Activated CD4-positive, alpha-beta T cell treated with anti-CD3 and anti-CD28 coated beads for 24 hours (primary cell): ENCODE results near the gene GPS1.

Experiments
- DNase-seq, 2 donors: peaks; one replicate each; pipeline ENCODE4 v3.0.0-alpha.2; 2020; ENCODE audit warnings: low read depth in 2 of 2

GPS1 gene

DNA sequence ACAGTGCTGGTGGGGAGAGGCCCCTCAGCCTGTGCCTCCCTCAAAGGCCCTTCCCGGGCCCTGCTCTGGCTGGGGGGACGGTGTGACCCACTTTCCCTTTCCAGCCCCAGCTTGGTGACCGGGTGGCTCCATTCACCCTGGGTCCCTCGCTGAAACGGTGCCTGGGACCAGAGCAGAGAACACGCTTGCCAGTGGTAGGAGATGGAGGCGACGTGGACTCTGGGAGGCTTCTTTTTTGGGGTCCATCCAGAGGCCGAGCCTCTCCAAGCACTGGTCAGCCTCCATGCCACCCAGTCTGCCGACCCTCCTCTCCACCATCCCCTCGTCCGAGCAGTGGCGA lies 36.8 kb upstream of the GPS1 start:
- DNase-seq = no peak

DNA sequence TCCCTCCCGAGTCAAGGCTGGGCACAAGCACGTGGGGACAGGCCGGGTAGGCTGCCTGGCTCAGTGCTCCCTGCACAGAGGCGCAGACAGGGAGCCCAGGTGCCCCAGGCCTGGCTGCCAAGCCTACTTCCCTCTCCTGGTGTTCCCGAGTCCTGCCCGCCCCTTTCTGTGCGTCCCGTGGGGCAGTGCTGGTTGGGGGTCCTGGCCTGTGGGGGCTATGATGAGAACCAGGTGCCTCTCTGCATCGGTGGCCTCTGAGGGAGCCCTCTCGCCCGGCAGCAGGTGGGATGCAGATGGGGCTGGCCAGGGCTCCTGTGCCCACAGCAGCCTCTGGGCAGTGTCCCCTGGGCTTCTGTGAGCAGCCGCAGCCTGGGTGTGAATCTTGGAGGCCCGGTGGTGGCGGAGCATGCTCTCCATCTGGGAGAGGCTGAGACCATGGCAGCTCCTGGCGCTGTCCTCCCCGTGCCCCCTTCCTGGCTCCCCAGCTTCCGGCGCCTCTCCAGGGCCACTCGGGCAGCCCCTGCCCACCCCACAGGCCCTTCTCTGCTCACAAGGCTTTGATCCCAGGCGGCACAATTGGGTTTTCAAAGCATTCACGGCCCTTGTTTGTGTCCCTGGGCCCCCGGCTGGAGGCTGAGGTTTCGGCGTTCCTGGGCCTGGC lies 36.3 kb upstream of the GPS1 start:
- no peak for DNase-seq

DNA sequence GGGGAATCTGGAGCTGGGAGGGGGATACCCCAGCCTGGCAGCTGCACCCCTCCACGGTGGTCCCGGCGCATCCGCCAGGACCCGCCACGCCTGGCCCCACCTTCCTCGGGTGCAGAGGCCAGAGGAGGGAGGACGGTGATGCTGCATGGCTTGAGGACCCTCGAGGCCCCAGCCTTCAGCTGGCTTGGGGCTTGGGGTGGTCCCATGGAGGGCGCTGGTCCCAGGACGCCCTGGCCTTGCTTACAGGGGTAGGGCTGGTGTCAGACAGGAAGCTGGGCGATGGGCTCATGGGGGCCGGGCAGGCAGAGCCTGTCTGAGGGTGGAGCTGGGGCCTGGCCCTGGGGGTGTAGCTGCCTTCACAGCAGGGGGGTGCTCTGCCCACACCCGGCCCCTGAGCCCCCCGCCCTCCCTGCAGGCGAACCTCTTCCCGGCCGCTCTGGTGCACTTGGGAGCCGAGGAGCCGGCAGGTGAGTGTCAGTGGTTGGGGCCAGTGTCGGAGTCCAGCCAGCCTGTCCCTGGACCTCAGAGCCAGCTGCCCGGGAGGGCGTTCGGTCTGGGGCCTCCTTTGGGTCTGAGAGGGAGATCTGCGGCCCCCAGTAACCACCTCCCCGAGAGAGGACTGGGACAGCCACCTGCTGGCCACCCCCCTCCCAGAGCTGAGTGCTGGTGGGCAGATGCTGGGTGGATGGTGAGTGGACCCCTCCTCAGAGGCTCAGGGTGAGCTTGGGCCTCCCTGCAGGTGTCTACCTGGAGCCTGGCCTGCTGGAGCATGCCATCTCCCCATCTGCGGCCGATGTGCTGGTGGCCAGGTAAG lies 35.4 kb upstream of the GPS1 start:
- DNase-seq = no peak

DNA sequence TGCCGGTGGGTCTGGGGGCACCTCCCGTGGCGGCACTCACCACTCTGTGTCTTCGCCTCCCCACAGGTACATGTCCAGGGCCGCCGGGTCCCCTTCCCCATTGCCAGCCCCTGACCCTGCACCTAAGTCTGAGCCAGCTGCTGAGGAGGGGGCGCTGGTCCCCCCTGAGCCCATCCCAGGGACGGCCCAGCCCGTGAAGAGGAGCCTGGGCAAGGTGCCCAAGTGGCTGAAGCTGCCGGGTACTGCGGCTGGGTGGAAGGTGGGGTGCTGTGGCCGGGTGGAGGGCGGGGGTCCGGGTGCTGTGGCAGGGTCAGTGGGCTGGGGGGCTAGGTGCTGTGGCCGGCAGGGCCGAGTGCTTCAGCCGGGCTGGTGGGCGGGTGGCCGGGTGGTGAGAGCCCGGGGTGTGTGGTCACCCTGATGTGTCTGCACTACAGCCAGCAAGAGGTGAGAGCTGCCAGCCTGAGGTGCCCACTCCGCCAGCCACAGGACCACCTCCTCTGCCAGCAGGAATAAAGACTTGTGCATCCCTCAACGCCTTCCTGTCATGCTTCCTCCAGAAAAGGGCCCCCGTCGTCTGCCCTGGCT lies 34.7 kb upstream of the GPS1 start:
- DNase-seq = no peak

DNA sequence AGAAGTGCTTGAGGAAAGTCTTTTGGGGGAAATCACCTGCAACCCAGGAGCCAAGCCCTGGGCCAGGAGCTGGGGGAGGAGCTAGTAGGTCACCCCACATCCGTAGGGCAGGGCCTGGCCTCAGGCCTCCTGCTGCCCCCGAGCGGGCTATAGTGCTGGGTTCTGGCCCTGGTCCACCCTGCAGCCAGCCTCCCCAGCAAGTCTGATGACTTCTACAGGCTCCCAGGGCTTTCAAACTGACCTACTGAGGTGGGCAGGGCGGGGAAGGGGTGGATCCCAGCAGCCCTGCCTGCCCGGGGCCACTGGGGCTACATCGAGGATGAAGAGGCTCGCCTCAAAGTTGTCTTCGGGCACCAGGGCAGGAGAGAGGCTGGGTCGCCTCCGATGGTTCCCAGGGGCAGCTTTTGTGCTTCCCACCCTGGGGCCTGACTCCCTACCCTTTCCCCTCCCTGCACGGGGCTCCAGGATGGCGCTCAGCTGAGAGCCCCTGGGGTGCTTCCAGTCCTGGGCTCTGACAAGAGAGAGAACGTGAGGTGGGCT lies 34.0 kb upstream of the GPS1 start:
- no peak for DNase-seq

DNA sequence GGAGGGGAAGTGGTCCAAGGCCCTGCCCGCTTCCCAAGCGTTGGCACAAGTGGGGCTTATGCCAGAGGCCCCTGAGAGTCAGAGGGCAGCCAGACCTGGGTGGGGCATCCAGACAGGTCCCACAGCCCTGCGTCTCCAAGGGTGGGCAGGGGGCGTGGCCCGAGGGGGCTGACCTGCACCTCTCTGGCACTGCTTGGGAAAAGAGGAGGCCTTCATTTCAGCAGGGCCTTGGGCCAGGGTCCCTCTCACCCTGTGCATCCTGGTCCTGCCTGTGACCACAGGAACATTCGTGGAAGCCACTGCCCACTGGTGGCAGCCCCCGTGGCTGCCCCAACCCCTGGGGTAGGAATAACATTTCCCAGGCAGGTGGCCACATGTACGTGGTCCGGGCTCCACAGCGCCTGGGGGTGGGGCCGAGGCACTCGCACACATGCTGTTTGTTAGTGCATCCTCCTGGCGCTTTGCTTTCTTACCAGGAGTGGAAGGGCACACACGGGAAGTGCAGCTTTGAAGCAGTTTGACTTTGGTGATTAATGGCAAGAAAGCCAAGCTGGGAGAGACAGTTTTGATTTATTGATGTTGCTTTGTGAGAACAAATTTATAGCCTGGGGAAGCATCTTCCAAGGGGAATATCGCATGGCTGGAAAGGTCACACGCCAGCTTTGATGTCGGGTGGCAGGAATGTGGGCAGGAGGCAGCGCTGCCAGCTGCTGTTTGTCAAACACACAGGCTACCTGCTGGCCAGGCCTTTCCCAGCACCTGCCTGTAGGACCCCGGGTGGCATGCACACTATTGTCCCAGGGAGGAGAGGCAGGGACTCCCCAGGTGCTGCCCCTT lies 33.3 kb upstream of the GPS1 start:
- DNase-seq = no peak

DNA sequence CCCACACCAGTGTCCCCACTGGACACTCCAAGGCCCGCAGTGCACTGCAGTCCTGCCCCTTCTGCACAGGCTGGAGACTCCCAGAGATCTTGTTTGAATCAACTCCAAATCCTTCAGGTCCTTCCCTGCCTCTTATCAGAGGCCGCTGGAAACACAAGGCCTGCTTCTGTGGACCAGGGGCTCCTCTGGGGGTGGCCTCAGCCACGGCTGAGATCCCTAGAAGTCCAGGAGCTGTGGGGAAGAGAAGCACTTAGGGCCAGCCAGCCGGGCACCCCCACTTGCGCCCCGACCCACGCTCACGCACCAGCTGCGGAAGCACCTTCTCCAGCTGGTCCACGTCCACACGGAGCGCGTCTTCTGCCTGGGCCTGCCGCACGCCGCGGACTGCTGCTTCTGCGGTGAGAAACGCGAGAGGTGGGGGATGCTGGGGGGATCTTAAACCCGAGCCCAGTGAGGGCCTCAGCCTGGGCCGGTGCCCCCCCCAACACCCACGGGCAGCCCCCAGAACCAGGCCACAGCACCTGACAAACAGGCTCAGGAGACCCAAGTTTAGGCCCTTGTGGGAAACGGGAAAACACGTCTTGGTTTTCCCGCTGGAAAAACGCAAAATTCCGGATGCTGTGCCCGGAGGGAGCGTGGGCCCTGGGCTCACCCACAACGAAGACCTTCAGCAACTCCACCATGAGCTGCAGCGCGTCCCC lies 32.6 kb upstream of the GPS1 start:
- DNase-seq = no peak

DNA sequence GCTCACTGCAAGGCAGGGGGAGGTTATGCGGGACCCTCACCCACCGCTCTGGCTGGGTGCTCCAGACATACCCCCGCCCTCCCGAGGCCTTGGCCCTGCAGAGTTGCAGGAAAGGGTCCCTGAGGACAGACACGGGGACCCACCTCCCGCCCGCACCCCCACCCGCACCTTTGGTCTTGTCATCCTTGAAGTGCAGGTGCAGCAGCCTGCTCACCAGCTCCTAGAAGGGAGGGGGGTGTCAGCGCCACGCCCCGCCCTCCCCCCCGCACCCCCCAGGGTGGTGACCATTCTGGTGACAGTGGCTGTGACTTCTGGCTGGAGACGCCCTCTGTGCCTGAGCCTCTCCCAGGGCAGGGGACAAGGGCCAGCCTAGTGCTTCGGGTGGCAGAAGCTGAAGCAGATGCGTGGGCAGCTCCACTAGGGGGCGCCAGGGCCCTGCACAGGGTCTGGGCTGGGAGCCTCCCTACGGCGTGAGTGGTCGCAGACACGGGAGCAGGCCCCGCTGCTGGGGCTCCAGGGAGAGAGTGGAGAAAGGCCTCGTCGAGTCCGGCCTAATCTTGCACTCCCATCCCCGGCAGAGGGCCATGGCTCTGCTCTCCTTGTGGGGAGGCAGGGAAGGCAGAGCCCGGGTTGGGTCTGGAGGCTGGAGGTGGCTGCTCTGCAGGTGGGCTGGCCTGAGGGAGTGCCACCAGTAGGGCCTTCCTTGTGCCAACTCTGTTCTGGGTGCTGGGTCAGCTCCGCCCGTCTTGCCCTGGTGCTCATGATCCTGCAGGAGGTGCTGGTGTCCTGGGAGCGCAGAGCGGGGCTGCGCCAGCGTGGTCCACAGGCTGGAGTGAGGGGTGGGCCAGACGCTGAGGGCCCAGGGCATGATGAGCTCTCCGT lies 31.8 kb upstream of the GPS1 start:
- peak; percentile 46 to 73 for DNase-seq

DNA sequence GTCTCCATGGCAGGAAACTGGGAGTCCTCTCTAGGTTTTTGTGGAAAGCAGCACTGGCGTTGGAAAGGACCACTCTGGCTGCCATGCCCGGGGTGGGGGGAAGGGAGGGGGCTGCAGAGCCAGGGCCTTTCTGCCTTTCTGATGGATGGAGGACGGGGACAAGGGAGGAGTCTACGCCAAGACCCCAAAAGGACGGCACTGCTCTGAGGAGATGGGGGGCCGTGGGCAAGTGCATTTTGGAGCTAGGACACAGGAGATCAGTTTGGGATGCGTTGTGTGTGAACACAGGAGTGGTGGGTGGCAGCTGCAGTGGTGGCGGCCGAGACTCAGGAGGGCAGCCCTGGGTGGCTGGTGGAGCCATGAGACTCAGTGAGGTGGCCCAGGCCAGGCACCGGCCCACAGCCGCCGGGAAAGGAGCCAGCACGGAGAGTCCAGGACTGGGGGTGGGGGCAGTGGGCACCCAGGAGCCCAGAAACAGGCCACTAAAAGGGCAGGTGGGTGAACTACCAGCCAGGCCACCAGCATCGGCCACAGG lies 31.1 kb upstream of the GPS1 start:
- DNase-seq = no peak

DNA sequence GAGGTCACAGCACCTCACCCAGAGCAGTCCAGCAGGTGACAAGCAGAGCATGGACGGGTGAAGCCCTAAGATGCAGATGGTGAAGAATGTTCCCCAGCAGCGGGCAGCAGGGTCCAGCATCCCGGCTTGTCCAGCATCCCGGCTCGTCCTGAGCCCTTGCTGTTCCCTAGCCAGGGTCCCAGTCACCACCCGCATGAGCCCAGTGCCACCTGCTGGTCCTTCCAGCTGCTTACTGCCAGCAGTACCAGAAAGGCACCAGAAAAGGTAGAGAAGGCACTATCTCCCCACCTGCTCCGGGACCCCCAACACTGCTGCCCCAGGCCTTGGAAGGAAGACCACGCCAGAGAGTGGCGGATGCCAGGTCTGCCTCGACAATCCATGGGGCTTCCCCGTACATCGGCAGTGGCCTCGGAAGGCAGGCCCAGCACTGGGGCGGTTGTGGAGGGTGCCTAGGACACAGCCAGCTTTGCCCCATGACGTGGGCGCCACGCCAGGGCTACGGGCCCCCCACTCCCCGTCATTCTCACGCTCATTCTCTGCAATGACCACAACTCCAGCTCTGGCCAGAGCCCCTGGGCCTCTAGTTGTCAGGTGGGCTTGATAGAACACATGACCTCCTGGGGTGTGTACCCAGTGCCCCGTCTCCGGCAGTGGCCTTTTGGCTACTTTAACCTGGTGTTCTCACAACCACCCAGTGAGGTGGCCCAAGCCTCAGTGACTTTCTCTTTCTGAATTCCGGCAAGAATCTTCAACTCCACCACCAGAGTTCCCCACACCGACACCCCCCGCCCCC lies 30.4 kb upstream of the GPS1 start:
- peak; percentile 37 to 43 for DNase-seq

DNA sequence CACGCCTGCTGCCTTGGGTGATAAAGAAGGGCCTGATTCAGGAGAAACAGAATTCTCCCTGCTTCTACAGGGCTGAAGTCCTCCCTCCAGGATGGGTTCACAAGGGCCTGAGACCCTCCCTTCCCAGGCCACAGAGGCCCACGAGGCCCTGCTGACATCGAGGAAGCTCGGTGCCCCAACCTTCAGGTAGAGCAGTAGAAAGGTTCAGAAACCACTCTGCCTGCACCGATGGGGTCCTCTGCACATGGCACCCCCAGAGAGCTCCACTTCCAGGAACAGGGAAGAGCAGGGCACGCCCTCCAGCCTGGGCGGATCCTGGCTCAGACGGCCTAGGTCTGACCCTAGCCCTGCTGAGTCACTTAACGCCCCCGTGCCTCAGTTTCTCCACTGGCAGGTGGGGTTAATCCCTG lies 29.8 kb upstream of the GPS1 start:
- DNase-seq = no peak

DNA sequence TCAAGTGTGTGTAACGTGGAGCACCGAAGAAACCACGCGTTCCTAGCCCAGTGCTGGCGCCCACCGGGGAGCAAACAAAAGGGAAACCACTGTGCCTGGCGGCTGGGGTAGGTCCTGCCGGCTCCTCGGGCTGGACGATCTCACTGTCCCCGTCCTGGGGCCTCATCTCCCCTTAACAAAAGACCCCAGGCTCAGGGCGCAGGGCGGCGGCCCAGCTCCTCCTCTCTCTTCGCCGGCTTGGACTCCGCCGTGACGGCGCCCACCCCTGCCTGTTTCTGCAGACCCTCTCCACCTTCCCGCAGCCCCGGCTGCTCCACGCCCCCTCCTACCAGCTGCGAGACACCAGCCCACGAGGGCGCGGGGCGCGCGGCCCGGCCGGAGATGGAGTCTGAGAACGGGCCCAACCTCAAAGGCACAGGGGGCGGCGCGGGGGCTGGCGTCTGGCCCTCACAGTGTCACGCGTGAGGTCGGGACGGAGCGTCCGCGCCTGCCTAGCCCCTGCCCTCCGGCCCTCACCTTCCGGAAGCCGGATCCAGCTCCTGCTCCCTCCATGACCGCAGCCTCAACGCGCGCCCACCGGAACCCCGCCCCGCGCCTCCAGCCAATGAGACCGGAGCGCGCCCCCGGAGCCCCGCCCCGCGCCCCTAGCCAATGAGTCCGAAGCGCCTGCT lies 29.3 kb upstream of the GPS1 start, which contains the start of gene CENPX:
TSS of gene CENPX (minus strand) at position 569 of the 671 bp plus-strand sequence. CDS start at position 552, 17 bp downstream.
- DNase-seq = no peak

DNA sequence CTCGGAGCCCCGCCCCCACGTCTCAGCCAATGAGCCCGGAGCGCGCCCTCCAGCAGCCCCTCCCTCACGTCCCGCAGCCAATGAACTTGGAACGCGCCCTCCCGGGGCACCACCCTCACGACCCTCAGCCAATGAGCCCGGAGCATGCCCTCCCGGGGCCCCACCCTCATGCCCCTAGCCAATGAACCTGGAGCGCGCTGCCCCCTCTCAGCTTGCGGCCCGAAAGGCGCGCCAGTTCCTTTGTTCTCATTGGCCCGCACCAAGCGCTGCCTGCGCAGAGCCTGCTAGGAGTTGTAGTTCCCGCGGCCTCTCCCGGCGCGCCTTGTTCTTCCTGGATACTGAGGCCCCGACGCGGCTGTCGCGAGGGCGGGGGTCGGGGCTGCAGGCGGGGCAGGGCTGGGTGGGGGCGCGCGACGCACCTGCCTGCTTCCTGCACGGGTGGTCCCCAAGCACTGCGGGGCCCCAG lies 28.7 kb upstream of the GPS1 start, which contains the start of gene LRRC45:
TSS of gene LRRC45 (plus strand) at position 325 of the 466 bp plus-strand sequence. CDS start 339 bp downstream, outside the sequence.
- peak; percentile 99 to 100 for DNase-seq

DNA sequence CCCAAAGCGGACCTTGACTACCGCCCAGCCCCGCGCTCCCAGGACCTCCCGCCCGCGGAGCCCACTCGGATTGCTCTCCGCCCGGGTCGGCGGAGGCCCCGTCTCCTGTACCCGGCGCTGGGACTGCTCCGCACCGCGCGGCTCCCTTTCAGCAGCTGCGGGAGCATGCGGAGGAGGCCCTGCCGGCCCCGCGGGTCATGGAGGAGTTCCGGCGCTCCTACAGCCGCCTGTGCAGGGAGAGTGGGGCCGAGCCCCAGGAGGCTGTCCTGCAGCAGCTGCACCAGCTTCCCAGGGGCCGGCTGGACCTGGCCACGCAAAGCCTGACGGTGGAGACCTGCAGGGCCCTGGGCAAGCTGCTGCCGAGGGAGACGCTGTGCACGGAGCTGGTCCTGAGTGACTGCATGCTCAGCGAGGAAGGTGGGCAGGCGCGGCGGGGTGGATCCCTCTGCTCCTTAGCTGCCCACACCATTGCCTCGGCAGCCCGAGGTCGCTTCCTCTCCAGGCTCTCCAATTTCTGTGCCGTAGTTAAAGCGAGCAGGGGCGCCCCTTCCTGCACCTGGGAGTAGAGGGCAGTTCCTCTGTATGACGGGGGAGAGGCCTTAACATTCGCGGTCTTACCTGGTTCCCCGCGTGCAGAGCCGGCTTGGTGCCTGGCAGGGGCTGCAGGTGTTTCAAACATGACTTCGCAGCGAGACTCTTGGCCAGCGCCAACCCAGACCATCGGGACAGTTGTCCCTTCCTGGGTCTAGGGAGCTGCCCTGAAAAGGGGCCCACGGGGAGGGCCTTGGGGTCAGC lies 28.1 kb upstream of the GPS1 start:
- DNase-seq = no peak

DNA sequence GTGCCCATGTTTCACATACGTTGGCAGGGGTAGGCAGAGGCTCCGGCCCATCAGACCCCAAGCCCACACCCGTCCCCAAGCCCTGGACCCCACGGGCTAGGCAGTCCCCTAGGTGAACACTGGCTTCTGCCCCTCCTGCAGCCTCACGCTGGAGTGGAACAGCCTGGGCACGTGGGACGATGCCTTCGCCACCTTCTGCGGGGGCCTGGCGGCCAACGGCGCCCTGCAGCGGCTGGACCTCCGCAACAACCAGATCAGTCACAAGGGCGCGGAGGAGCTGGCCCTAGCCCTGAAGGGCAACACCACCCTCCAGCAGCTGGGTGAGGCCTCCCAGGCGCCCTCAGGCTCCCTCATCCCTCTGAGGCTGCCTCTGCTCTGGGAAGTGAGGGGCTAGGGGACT lies 26.8 kb upstream of the GPS1 start:
- no peak for DNase-seq

DNA sequence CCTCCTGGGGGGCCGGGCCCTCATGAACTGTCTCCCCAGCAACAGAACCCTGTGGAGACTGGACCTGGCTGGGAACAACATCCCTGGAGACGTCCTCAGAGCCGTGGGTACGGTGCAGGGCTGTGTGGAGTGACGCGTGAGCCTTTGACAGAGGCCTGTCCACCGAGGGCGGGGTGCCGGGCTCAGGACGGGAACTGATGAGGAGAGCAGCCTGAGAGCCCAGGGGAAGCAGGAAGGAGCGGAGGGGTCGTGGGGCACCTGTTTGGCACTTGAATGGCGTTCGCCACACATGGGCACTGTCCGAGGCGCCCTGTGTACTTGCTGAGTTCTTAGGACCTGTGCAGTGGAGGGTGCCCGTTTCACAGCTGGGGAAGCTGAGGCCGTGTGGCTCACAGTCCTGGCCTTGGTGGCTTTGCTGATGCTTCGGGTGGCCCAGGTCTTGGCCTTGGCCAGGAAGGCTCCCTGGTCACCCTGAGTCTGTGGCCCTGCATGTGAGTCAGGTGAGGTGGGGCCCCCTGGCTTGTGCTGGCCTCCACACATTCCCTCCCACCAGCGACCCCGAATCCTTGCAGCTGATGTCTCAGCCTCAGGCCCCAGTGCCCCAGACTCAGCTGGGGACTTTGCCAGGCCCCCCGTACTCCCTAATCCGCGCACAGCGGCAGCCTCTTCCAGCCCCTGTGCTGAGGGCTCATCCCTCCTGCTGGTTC lies 26.1 kb upstream of the GPS1 start:
- DNase-seq = no peak

DNA sequence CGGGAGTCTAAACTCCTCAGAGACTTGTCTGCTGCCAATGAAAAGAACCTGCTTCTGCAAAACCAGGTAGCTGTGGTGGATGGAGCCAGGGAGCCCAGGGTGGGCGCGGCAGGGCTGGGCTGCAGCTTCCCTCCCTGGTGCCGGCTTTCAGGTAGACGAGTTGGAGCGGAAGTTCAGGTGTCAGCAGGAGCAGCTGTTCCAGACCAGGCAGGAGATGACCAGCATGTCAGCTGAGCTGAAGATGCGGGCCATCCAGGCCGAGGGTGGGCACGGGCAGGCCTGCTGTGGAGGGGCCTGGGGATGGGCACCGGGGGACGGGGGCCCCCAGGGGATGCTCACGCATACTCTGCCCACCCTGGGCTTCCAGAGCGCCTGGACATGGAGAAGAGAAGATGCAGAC lies 23.5 kb upstream of the GPS1 start:
- DNase-seq = no peak
